Stimulated activated CD8-positive, alpha-beta memory T cell treated with anti-CD3 and anti-CD28 coated beads, Interleukin-2, amount 100 ng/mL, for 1 hour (primary cell): ENCODE results near the gene CBLC.
"Not testable (repeated sequence)": the region's sequence is repeated elsewhere in the genome, so short reads cannot be mapped to it uniquely, and the experiment has no call there.

ENCODE experiments used
- DNase-seq, 2 donors: peaks; one replicate each; pipeline ENCODE4 v3.0.0-alpha.2; 2020; ENCODE audit warnings: low read depth in 2 of 2

Gene CBLC

DNA sequence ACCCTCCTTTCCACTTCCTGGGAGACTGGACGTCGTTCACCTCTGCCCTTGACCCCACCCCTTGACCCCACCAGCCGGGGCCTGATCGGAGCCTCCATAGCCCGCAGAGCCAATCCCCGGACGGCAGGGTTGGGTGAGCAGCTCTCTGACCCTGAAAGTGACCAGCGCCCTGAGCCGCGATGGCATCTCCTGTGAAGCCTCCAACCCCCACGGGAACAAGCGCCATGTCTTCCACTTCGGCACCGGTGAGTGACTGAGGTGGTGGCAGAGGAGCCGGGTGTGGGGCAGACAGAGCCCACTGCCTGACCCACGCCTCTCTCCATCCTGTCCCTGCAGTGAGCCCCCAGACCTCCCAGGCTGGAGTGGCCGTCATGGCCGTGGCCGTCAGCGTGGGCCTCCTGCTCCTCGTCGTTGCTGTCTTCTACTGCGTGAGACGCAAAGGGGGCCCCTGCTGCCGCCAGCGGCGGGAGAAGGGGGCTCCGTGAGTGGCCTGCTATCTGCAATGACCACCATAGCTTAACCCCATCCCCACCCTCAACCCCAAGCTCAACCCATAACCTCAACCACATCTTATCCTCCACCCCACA is 41.6 kb downstream of the CBLC start:
- no peak for DNase-seq

DNA sequence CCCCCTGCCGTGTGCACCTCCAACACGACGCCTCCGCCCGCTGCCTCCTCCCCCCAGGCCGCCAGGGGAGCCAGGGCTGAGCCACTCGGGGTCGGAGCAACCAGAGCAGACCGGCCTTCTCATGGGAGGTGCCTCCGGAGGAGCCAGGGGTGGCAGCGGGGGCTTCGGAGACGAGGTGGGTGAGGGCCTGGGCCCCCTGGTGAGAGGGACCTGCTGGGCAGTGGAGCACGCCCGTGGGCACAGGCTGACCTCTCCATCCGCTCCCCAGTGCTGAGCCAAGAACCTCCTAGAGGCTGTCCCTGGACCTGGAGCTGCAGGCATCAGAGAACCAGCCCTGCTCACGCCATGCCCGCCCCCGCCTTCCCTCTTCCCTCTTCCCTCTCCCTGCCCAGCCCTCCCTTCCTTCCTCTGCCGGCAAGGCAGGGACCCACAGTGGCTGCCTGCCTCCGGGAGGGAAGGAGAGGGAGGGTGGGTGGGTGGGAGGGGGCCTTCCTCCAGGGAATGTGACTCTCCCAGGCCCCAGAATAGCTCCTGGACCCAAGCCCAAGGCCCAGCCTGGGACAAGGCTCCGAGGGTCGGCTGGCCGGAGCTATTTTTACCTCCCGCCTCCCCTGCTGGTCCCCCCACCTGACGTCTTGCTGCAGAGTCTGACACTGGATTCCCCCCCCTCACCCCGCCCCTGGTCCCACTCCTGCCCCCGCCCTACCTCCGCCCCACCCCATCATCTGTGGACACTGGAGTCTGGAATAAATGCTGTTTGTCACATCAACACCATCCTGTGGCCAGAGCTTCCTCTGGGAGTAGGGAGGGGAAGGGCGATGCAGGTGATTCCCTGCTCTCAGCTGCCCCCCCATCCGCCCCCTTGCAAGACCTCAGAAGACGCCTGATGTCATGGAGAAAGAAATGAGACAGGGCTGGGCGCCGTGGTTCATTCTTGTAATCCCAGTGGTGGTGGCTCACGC is 43.2 kb downstream of the CBLC start:
- DNase-seq = no peak

DNA sequence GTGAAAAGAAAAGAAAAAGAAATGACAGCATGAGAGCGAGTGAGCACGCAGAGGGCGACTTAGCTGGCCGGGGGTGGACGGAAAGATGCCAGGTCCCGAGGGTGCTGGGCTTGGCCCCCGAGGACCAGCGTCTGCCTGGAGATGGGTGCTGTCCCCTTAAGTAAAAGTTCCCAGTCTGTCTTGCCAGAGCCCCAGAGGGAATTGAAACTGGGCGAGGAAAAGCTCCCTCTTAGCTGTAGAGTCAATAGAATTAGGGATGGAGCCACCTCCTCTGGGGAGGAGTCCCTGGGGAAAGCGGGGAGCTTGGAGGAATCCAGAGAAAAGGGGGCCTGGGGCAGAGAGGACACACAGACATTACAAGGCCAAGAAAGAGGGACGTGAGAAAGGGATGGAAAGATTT is 44.5 kb downstream of the CBLC start:
- DNase-seq = no peak

DNA sequence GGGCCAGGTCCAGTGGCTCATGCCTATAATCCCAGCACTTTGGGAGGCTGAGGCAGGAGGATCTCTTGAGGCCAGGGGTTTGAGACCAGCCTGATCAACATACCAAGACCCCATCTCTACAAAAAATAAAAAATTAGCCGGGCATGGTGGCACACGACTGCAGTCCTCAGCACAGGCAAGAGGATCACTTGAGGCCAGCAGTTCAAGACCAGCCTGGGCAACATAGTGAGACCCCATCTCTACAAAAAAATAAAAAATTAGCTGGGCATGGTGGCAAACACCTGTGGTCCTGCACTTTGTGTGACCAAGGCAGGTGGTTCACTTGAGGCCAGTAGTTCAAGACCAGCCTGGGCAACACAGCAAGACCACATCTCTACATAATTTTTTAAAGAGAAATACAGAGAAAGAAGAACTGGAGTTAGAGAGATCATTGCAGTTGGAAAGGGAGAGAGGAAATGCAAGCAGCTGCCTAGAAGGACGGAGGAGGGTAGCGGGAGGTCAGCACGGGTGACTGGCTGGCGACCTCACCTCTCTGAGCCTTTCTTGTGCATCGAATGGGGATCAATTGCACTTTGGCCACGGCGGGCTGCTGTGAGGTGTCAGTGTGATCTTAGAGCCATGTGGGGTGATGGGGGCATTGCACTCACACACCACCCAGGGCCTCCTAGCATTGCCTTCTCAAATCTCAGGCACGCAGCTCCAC is 45.1 kb downstream of the CBLC start:
- DNase-seq = no peak

DNA sequence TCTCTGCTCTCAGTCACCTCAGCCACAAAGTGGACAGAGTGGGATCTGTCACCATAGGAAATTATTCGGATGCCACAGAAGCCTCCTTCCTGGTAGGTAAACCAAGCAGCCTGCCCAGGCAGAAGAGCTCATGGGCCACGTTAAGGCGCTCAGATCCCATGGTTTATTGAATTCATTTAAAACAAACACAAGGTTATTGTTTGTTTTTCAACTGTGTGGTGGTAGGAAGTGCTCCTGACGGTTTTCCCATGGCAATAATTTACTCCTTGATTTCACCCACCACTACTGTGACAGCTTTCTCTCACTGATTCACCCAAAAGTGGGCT is 45.6 kb downstream of the CBLC start:
- DNase-seq = no peak

DNA sequence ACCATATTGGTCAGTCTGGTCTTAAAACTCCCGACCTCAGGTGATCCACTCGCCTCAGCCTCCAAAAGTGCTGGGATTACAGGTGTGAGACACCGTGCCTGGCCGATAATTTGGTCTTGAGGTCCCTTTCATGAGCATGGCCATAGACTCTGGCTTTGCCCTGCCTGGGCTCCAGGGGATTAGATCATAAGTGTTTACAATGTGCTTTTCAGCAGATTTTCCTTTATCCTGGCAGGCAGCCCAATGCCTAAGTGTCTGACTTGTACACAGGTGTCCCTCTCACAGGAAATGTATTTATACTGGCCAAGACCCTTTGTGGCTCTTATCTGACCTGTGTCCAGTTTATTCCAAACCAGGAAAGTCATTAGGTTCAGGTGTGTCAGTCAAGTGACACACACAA is 47.1 kb downstream of the CBLC start:
- DNase-seq = no peak

DNA sequence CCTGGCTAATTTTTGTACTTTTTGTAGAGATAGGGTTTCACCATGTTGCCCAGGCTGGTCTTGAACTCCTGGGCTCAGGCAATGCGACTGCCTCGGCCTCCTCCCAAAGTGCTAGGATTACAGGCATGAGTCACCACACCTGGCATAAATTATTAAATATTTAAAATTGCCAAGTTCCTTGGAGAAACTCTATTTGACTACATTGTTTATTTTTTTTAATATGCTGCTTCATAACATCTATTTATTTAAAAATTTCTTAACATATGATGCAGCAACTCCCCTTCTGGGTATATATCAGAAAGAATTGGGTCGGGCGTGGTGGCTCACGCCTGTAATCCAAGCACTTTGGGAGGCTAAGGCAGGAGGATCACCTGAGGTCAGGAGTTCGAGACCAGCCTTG is 55.2 kb downstream of the CBLC start:
- DNase-seq = not testable (repeated sequence)

DNA sequence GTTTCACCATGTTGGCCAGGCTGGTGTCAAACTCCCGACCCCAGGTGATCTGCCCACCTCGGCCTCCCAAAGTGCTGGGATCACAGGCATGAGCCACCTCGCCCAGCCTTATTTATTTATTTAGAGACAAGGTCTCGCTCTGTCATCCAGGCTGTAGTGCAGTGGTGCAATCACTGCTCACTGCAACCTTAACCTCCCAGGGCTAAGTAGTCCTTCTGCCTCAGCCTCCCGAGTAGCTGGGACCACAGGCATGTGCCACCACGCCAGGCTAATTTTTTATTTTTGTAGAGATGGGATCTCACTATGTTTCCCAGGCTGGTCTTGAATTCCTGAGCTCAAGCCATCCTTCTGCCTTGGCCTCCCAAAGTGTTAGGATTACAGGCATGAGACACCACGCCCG is 56.7 kb downstream of the CBLC start:
- not testable (repeated sequence) for DNase-seq

DNA sequence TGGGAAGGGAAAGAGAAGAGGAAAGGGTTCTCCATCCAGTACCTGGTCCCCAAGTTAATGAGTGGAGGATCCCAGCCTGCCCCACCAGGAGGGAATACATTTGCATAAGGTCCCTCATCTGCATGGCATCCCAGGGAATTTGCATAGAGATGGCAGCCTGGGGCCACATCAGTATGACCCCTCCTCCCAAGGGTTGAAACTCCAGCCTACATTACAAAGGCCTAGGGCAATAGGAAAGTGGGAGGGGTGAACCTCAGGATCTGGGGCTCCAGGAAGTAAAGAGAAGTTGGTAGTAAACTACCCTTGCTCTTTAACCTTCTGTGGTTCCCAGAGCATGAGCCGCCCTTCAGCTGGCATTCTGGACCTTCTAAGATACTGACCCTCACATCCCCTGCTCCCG is 61.6 kb downstream of the CBLC start:
- DNase-seq = no peak

DNA sequence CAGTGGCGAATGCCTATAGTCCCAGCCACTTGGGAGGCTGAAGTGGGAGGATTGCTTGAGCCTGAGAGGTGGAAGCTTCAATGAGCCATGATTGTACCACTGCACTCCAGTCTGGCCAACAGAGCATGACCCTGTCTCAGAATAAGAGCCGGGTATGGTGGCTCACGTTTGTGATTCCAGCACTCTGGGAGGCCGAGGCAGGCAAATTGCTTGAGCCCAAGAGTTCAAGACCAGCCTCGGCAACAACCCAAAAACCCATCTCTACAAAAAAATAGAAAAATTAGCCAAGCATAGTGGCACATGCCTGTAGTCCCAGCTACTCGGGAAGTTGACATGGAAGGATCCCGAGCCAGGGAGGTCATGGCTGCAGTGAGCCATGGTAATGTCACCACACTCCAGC is 63.1 kb downstream of the CBLC start:
- DNase-seq = no peak

DNA sequence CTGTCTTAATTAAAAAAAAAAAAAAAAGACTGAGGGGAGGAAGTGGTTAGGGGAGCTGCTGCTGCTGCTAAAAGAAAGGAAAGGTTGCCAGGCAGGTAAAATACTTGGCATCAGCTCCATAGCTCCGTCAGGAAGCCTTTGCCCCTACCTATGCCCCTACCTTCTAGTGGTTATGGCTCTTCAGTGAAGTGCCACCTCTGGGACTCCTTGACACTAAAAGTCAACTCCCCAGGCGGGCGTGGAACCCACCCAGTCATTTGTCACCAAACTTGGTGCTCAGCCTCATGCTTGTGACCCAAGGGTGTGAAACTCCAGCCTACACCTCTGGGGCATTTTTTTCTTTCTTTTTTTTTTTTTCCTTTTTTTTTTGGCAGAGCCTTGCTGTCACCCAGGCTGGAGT is 63.5 kb downstream of the CBLC start:
- DNase-seq = no peak

DNA sequence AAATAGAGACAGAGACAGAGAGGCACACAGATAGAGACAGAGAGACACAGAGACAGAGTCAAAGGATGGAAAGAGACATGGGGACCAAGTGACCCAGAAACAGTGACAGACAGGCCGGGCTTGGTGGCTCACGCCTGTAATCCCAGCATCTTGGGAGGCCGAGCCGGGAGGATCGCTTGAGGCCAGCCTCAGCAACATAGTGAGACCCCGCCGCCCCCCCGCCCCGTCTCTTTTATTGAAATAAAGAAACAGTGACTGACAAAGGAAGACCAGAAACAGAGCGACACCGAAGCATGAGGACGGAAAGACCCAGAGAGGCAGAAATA is 67.6 kb downstream of the CBLC start:
- DNase-seq = no peak

DNA sequence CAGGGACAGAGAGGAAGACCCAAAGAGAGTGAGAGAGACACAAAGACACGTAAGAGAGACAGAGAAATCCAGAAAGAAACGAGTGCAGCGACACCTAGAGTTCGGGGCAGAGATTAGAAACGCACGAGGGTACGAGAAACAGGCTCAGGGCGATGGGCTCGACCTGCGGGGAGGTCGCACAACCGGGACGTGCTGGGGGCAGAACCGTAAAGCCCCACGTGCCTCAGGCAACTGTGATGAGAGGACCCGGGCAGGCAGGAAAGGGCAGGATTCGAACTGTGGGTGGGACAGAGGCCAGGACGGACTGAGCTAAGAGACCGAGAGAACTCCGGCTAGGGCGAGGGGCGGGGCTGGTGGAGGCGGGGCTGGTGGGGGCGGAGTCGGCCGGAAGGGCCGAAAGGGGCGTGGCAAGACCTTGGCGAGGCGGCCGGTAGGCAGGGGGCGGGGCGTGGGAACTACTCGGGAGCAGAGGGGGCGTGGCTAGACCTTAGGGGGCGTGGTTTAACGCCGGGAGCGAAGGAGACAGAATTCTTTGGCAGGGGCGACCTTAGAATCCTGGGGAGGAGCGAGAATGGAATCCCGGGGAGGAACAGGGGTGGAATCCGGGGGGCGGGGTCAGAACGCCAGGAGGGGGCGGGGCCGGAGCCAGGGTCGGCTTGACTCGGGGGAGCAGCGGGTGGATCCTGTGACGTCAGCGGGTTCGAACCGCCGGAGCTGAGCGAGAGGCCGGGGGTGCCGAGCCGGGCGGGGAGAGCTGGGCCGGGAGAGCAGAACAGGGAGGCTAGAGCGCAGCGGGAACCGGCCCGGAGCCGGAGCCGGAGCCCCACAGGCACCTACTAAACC is 68.1 kb downstream of the CBLC start, which contains the start of gene NECTIN2:
Gene NECTIN2, plus strand, starts transcription at position 686 of the 843 bp plus-strand sequence. CDS start 229 bp downstream, outside the sequence.
- DNase-seq = peak; percentile 42 to 53

DNA sequence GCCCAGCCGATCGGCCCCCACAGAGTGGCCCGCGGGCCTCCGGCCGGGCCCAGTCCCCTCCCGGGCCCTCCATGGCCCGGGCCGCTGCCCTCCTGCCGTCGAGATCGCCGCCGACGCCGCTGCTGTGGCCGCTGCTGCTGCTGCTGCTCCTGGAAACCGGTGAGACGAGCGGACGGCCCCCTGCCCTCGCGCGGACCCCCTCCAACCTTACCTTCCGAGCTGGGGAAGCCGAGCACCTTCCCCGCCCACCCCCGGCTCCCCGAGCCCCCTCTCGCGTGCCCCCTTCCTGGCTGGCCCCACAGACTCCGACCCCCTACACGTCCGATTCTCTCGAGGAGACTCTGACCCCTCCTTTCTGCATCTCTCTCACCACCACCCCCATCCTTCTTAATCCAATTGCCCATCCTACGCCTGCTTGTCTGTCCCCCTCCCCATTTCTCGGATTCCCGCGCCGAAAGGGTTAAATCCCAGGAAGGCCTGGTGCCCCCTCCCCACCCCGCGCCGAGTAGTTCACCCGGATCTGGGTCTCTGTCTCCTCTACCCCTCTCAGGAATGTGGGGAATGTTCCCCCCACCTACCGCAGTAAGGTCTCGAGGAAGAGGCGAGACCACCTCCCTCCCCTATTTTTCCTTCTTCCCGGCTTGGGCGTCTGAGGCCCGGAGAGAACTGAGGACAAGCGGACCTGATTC is 68.9 kb downstream of the CBLC start:
- no peak for DNase-seq

DNA sequence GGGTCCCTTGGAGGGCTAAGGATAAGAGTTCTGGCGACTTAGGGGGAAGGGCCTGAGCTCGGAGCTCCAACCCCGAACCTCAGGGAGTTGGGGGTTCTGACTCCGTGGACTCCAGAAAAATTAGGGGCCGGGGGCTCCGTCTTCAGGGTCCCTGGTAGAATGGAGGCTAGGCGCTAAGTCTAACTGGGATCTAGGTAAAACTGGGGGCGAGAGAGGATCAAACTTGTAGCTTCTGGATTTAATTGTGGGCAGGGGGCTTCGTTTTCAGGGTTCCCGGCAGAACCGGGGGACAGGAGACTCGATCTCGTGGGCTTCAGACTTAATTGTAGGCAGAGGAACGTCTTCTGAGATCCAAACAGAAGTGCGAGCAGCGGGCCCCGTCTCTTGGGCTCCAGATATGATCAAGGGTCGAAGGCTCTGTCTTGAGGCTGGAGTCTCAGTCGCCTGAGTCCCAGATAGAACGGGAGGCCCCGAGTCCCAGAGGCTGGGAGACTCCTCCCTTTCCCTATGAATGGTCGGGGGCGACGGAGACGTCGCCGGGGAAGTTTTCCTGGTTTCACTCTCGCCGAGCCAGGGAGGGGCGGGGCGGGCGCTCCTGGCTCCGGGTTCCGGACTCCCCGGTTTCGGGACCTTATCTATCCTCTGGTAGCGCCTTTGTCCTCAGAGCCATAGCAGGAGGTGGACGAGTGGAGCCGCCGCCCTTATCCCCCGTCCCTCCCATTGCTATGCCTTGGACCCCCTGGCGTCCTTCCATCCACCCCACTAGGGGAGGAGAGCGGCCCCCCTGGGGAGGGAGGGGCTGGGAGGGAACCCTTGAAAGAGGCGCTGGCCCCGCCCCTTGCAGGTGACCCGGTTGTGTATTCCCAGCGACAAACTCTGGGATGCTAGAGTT is 69.7 kb downstream of the CBLC start:
- no peak for DNase-seq

DNA sequence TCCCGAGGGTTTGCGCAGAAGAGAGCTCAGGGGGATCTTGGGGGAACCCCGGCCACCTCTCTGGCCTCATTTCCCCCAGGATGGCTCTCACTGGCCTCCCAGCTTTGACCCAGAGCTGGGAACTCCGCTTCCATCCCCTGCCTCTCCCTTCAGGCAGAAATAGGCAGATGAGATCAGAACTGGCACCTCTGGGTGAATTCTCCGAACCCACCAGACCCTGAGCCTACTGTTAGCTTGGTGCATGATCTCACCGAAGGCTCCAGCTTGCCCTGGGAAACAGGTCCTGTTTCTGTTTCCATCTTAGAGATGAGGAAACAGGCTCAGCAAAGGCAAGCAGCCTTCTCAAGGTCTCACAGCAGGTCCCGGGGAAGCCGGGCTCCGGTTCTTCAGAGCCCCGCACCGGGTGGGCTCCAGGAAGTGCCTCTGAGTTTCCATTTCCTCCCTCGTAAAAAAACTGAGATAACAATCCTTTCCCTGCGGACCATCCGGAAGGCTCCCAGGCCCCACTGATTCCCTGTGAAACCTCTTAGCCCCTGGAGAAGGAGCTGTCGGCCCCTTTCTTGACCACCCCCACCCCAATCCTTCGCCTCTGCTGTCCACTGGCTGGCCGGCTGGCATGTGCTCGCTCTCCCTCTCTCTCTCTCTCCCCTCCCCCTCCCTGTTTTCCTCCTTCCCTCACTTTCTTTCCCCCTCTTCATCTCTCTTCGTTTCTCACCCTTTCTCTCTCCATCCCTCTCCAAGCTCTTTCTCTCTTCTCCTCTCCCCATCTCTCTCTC is 70.5 kb downstream of the CBLC start:
- no peak for DNase-seq

DNA sequence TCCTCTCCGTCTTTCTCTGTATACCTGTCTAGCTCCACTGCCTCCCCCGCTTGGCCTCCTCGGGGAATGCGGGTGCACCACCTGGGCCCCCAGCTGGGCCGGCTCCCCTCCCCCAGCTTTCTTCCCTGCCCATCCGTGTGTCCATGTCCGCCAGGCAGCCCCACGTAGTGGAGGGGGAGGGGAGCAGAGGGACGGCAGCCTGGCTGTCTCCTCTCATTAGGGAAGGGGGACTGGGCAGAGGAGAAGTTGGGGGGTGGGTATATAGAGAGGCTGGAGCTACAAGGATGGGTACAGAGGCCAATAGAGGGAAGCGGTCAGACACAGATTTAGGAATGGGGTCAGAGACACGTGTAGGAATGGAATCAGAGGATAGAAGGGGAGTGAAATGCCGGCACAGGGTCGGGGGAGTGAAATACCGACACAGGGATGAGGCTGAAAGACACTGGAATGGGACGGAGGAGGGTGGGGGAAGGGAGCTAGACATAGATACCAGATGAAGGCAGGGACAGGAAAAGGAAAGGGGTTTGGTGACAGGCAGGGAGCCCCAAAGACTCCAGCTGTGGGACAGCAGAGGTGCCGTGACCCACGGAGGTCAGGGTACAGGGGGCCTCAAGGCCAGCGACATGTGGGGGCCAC is 71.2 kb downstream of the CBLC start:
- no peak for DNase-seq
